Measurements from ENCODE around the gene CNKSR2. TPM values are rescaled to one million over a fixed set of nuclear protein-coding genes. Genes with fewer than 3 reads are reported as not detected.

CNKSR2 gene
- total and polyA plus RNA-seq, 10 of the 15 experiments (the other 5 are each of a cell fraction or from before 2014, with no cell fraction given), result 0.02 to 0.69 (median 0.18) TPM; not detected in 4

- TF ChIP-seq MTA3 (IDR thresholded peaks at IDR 0.05; ENCODE audit: borderline replicate concordance, low read length), result no peak
- TF ChIP-seq BMI1 (IDR thresholded peaks at IDR 0.05; ENCODE audit: borderline replicate concordance), result no peak
- no peak for TF ChIP-seq PAX5 (IDR thresholded peaks at IDR 0.05; ENCODE audit: borderline replicate concordance, low read depth, low read length)
- TF ChIP-seq NRF1 (conservative IDR thresholded peaks at IDR 0.05; ENCODE audit: low read depth, low read length), result no peak
- TF ChIP-seq NFYA (IDR thresholded peaks at IDR 0.05; ENCODE audit: borderline replicate concordance, low read depth, low read length), result no peak
- no peak for TF ChIP-seq ZBTB33 (IDR thresholded peaks at IDR 0.05)
- TF ChIP-seq HCFC1 (IDR thresholded peaks at IDR 0.05; ENCODE audit: low read length), result no peak
- TF ChIP-seq RELB (IDR thresholded peaks at IDR 0.05; ENCODE audit: low read depth), result no peak
- TF ChIP-seq ATF2 (IDR thresholded peaks at IDR 0.05; ENCODE audit: low read length), result no peak
- no peak for TF ChIP-seq ASH2L (IDR thresholded peaks at IDR 0.05; ENCODE audit: borderline replicate concordance, low read depth)
- RAD21 ChIA-PET (ENCODE audit: unreplicated experiment), result no interaction called here
- intact Hi-C loops (cut with micrococcal nuclease; ENCODE audit: unreplicated experiment), result no loop called here
- FAIRE-seq, result no peak
- no TSS peak for BruUV-seq (replicated peaks)
- no peaks in the 10 kb centered on the region for H3K9me3 ChIP-seq (replicated peaks; ENCODE audit: control insufficient read depth, insufficient read depth, low read length)
- H3K36me3 ChIP-seq (ENCODE audit: control insufficient read depth in 2 of 2, insufficient read depth in 2 of 2, low read length in 1 of 2), result no peaks in the 10 kb centered on the region
- no peak overlapping the region for H3K9ac ChIP-seq (ENCODE audit: control insufficient read depth, insufficient read depth, low read length)
- H3K4me3 ChIP-seq, result no peak overlapping the region
- H3K4me1 ChIP-seq (ENCODE audit: control insufficient read depth, insufficient read depth, low read length), result no peaks in the 10 kb centered on the region
- CTCF ChIA-PET, result interaction anchor here (1.0 to 1.8 kb wide), 3 partner anchors 17 to 847 kb away, joined by 3 to 6 read pairs (median 3); no protein-coding TSS in a partner anchor
- no peaks in the 10 kb centered on the region for H4K20me1 ChIP-seq (ENCODE audit: control insufficient read depth, insufficient read depth)
- H2AFZ ChIP-seq (ENCODE audit: control insufficient read depth, low read depth, low read length), result no peak overlapping the region
- in situ Hi-C loops (cut with MboI), result no loop called here
- no peak overlapping the region for H3K27ac ChIP-seq (ENCODE audit: control insufficient read depth, insufficient read depth)
- ATAC-seq, result no peak
- no peaks in the 10 kb centered on the region; a peak in 2 of 4 replicates for H3K27me3 ChIP-seq (replicated peaks in 1 of 2; ENCODE audit: control insufficient read depth in 2 of 2, insufficient read depth in 2 of 2, low read length in 1 of 2)
- no peaks in the 10 kb centered on the region for H3K79me2 ChIP-seq (ENCODE audit: control insufficient read depth, insufficient read depth, low read length)
- no peak for DNase-seq (ENCODE audit: low read depth, low spot score)
- SMC1A ChIA-PET (ENCODE audit: uncharacterized antibody, unreplicated experiment), result interaction anchor here (1.0 to 1.4 kb wide), 2 partner anchors 9 to 18 kb away, joined by 3 read pairs; no protein-coding TSS in a partner anchor
- POLR2A ChIA-PET, result no interaction called here
- WGBS (ENCODE audit: insufficient coverage, insufficient replicate concordance, low lambda C conversion rate, missing lambda C conversion rate), result 34% methylated on average over 2 of the region's 2 CpGs
- H3K4me2 ChIP-seq (ENCODE audit: control insufficient read depth, insufficient read depth), result no peak overlapping the region
Observed at GRCh38 chrX:21376636-21377035, 2.4 kb downstream of the CNKSR2 start.

All from GM12878 (cell line).